ENCODE results near the gene OR2AE1. TPM values are rescaled to one million over a fixed set of nuclear protein-coding genes. Genes with fewer than 3 reads are reported as not detected.

OR2AE1 gene
- total RNA-seq, 1 donor from 2014 or later: not detected

DNA sequence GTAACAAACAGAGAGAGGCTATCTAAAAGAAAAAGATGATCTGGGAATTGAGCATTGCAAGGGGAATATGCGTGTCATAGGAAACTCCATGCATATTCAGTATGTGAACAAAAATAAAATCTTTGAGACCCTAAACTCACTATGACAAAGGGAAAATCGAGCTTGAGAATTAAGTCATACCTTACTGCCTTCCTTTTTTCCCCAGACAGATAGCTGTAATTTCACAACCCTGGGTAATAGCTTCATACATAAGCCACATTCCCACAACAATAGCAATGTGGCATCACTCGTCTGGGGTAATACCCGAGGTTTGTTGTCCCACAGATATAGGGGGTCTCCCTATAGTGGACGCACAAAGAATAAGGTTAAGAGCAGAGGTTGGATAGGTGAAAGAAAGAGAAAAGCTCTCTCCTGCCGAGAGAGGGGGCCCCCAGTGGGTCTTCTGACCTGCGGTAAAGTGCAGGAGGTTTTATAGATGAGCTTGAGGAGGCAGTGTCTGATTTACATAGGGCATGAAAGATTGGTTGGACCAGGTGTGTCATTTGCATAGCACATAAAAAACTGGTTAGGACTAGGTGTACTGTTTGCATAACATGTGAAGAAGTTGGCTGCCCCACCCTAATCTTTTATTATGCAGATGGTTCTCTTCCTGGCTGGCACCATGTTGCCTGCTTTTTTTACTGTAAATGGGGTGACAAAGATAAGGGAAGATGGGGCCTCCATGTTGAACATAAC is 37.4 kb downstream of the OR2AE1 start:
- TF ChIP-seq, protein P1, sequence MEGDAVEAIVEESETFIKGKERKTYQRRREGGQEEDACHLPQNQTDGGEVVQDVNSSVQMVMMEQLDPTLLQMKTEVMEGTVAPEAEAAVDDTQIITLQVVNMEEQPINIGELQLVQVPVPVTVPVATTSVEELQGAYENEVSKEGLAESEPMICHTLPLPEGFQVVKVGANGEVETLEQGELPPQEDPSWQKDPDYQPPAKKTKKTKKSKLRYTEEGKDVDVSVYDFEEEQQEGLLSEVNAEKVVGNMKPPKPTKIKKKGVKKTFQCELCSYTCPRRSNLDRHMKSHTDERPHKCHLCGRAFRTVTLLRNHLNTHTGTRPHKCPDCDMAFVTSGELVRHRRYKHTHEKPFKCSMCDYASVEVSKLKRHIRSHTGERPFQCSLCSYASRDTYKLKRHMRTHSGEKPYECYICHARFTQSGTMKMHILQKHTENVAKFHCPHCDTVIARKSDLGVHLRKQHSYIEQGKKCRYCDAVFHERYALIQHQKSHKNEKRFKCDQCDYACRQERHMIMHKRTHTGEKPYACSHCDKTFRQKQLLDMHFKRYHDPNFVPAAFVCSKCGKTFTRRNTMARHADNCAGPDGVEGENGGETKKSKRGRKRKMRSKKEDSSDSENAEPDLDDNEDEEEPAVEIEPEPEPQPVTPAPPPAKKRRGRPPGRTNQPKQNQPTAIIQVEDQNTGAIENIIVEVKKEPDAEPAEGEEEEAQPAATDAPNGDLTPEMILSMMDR (IDR thresholded peaks at IDR 0.05; ENCODE audit: insufficient read depth, low read length, poor library complexity, severe bottlenecking): no peak
- no peak overlapping the region for H3K4me3 ChIP-seq (ENCODE audit: low read depth, low read length)
- no peaks in the 10 kb centered on the region for H3K27me3 ChIP-seq (ENCODE audit: control insufficient read depth, insufficient read depth, low read length)
- DNase-seq (ENCODE audit: low read depth): no peak
- no peaks in the 10 kb centered on the region for H3K36me3 ChIP-seq (ENCODE audit: control insufficient read depth, insufficient read depth, low read length)

DNA sequence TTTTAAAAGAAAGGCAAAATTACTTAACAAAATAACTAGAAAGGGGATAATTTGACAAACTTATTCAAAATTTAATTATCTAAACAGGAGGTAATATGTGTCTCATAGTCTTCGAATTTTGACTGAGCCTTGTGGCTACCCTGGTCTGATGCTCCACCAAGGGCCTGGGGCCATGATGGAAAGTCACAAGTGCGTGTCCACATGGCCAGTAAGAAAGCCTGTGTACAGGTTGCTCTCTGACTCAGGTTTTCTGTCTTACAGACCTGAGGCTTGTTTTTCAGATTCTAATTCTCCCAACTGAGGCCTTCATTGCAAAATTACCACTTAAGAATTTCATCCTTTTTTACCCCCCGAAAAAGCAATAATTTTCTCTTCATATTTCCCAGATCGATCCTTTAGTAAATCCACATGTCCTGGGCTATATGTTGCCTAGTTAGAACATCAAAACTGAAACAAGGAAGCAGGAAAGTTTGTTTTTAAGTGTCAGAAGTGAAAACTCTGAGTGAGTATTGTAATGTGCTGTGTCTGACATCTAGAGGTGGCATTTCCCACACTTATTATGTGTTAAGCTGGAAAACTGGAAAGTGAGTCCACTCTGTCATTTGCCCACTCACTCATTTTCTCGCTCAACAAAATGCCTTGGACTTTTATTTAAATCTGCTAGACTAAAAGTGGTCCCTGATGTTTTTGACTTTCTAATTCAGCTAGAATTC is 39.0 kb downstream of the OR2AE1 start:
- Histone ChIP-seq H3K36me3 (ENCODE audit: control insufficient read depth, insufficient read depth, low read length) (no peaks in the 10 kb centered on the region), H3K4me3 (ENCODE audit: low read depth, low read length) (no peak overlapping the region), H3K27me3 (ENCODE audit: control insufficient read depth, insufficient read depth, low read length) (no peaks in the 10 kb centered on the region)
- no peak for DNase-seq (ENCODE audit: low read depth)
- TF ChIP-seq, protein P1 (IDR thresholded peaks at IDR 0.05; ENCODE audit: insufficient read depth, low read length, poor library complexity, severe bottlenecking): peak; percentile 43

DNA sequence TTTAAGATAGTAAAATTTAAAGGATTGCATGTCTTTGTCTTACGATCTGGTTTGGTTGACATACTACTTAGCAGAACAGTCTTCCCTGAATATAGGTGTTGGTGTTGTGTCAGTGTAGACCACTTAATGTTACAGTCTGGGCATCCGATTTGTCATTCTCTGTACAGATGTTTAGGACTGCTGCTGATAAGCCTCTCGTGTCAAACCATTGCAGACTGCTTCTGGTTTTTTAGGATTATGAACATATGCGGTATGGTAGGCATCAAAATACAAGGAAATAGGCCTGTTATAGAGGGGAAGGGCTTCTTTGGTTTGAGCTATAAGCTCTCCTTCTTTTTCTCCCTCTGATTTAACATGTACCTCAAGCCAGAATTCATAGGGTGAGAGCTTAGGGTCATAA is 41.6 kb downstream of the OR2AE1 start:
- DNase-seq (ENCODE audit: low read depth): no peak
- TF ChIP-seq, protein P1 (IDR thresholded peaks at IDR 0.05; ENCODE audit: insufficient read depth, low read length, poor library complexity, severe bottlenecking): no peak
- Histone ChIP-seq H3K36me3 (ENCODE audit: control insufficient read depth, insufficient read depth, low read length) (no peaks in the 10 kb centered on the region), H3K27me3 (ENCODE audit: control insufficient read depth, insufficient read depth, low read length) (no peaks in the 10 kb centered on the region), H3K4me3 (ENCODE audit: low read depth, low read length) (no peak overlapping the region)

DNA sequence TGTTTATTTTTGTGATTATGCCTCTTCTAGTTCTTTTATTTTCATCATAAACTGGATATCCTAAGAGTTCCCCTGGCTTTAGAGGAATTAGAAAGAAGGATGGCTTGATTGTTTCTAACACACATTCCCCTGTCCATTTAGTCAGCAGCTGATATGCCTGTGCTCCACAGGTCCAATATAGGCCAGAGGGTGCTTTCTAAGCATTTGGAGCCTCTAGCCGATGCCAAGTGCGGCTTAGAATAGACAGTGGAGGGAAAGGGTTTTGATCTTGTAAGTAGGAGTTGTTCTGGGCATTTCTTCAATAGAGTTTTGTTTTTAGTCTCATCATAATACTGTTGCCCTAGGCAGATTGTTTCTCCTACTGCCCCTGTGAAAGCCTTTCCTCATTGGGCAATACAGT is 42.5 kb downstream of the OR2AE1 start:
- Histone ChIP-seq H3K36me3 (ENCODE audit: control insufficient read depth, insufficient read depth, low read length) (no peaks in the 10 kb centered on the region), H3K27me3 (ENCODE audit: control insufficient read depth, insufficient read depth, low read length) (no peaks in the 10 kb centered on the region), H3K4me3 (ENCODE audit: low read depth, low read length) (no peak overlapping the region)
- DNase-seq (ENCODE audit: low read depth): no peak
- TF ChIP-seq, protein P1 (IDR thresholded peaks at IDR 0.05; ENCODE audit: insufficient read depth, low read length, poor library complexity, severe bottlenecking): no peak

DNA sequence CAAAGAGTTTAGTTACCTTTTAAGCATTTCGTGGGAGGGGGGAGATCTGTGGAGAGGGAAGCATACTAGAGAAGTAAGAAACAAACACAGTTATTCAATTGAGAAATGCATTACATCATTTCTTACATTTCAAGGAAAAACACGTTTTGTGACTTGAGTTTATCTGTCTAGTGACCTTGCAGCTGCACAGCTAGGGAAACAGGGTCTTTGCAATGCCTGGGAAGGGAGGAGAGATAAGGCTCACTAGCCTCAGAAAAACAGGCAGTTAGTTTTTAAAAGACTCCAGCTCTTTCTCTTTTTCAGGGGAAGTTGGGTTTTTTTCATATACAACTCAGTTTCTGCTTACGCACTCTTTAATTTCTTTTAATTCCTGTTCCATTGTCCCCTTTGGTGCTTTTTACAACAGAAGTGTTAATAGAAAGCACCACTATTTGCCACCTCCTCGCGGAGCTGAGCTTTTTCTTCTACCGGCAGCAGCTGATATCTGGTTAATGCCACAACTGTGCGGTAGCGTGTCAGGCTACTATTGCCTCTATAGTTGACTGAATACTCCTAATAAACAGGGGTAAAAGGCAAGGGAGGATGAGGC is 43.5 kb downstream of the OR2AE1 start:
- DNase-seq (ENCODE audit: low read depth): no peak
- H3K27me3 ChIP-seq (ENCODE audit: control insufficient read depth, insufficient read depth, low read length): no peaks in the 10 kb centered on the region
- no peak overlapping the region for H3K4me3 ChIP-seq (ENCODE audit: low read depth, low read length)
- TF ChIP-seq, protein P1 (IDR thresholded peaks at IDR 0.05; ENCODE audit: insufficient read depth, low read length, poor library complexity, severe bottlenecking): no peak
- no peaks in the 10 kb centered on the region for H3K36me3 ChIP-seq (ENCODE audit: control insufficient read depth, insufficient read depth, low read length)

All from kidney epithelial cell (primary cell).